ENCODE measurements around the gene ISOC2.

Gene ISOC2

GRCh38 chr19:55454787-55455243 is 6.6 kb downstream of the ISOC2 start:
- Histone ChIP-seq H3K27me3 (ENCODE audit: insufficient read depth, poor library complexity, severe bottlenecking) (peaks cover 9% of the 10 kb centered on the region), H3K27ac (replicated peaks) (no peak overlapping the region), H3K4me3 (replicated peaks; ENCODE audit: insufficient read depth, low read length) (no peak overlapping the region)
- DNase-seq (ENCODE audit: low read depth in 1 of 2, low spot score in 1 of 2): peak in 1 of 2 experiments; percentile 57
- no peak for TF ChIP-seq POLR2AphosphoS5 (IDR thresholded peaks at IDR 0.05; ENCODE audit: low read depth)
- peak; percentile 64 for TF ChIP-seq CTCF (IDR thresholded peaks at IDR 0.05; ENCODE audit: insufficient read depth, low read length)

GRCh38 chr19:55453511-55454260 is 7.8 kb downstream of the ISOC2 start:
- Histone ChIP-seq H3K27ac (replicated peaks) (no peak overlapping the region), H3K4me3 (replicated peaks; ENCODE audit: insufficient read depth, low read length) (no peak overlapping the region), H3K27me3 (ENCODE audit: insufficient read depth, poor library complexity, severe bottlenecking) (peaks cover 9% of the 10 kb centered on the region)
- TF ChIP-seq, protein P1, sequence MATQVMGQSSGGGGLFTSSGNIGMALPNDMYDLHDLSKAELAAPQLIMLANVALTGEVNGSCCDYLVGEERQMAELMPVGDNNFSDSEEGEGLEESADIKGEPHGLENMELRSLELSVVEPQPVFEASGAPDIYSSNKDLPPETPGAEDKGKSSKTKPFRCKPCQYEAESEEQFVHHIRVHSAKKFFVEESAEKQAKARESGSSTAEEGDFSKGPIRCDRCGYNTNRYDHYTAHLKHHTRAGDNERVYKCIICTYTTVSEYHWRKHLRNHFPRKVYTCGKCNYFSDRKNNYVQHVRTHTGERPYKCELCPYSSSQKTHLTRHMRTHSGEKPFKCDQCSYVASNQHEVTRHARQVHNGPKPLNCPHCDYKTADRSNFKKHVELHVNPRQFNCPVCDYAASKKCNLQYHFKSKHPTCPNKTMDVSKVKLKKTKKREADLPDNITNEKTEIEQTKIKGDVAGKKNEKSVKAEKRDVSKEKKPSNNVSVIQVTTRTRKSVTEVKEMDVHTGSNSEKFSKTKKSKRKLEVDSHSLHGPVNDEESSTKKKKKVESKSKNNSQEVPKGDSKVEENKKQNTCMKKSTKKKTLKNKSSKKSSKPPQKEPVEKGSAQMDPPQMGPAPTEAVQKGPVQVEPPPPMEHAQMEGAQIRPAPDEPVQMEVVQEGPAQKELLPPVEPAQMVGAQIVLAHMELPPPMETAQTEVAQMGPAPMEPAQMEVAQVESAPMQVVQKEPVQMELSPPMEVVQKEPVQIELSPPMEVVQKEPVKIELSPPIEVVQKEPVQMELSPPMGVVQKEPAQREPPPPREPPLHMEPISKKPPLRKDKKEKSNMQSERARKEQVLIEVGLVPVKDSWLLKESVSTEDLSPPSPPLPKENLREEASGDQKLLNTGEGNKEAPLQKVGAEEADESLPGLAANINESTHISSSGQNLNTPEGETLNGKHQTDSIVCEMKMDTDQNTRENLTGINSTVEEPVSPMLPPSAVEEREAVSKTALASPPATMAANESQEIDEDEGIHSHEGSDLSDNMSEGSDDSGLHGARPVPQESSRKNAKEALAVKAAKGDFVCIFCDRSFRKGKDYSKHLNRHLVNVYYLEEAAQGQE (IDR thresholded peaks at IDR 0.05; ENCODE audit: insufficient replicate concordance, low read depth): no peak
- TF ChIP-seq SPI1 (IDR thresholded peaks at IDR 0.05; ENCODE audit: borderline replicate concordance, low read depth) (no peak), CTCF (IDR thresholded peaks at IDR 0.05; ENCODE audit: insufficient read depth, low read length) (no peak)
- no peak for DNase-seq (ENCODE audit: low read depth in 1 of 2, low spot score in 1 of 2)

DNA sequence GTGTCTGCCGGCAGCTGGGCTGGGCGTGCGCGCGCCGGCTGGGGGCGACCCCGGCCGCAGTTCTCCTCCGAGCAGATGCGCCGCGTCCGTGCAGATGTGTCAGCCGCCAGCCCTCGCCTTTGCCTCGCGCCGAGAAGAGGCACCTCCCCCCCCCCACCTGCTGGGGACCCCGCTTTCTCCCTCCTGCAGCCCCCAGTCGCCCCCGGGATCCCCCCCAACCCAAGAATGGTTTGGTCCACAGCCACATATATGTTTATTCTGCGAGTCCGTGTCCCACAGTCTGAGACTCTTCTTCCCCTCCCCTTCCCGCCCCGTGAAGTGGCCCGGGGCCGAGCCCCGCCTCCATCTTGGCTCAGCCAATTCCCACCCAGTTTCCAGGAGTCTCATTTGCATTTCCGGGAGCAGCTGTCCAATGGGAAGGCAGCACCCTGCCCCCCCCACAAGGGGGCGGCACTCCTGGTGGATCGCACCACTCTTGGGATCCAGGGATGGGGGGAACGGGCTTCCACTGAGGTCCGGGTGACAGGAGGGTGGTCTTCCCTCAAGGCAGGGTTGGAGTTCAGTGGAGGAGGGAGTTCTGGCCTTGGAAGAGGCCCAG is 8.6 kb downstream of the ISOC2 start:
- H3K4me3 ChIP-seq (replicated peaks; ENCODE audit: insufficient read depth, low read length): no peak overlapping the region
- TF ChIP-seq CTCF (IDR thresholded peaks at IDR 0.05; ENCODE audit: insufficient read depth, low read length): no peak
- TF ChIP-seq, protein P1 (IDR thresholded peaks at IDR 0.05; ENCODE audit: insufficient replicate concordance, low read depth): no peak
- no peak for TF ChIP-seq GABPA (IDR thresholded peaks at IDR 0.05; ENCODE audit: low read depth)
- no peak for TF ChIP-seq SPI1 (IDR thresholded peaks at IDR 0.05; ENCODE audit: borderline replicate concordance, low read depth)
- no peak for TF ChIP-seq POLR2AphosphoS5 (IDR thresholded peaks at IDR 0.05; ENCODE audit: low read depth)
- no peak for DNase-seq (ENCODE audit: low read depth in 1 of 2, low spot score in 1 of 2)
- H3K27me3 ChIP-seq (ENCODE audit: insufficient read depth, poor library complexity, severe bottlenecking): peaks cover 9% of the 10 kb centered on the region
- no peak overlapping the region for H3K27ac ChIP-seq (replicated peaks)
